Measurements from ENCODE around the gene ZMYND8.
"Not testable (repeated sequence)": the region's sequence is repeated elsewhere in the genome, so short reads cannot be mapped to it uniquely, and the experiment has no call there.

Gene ZMYND8

DNA sequence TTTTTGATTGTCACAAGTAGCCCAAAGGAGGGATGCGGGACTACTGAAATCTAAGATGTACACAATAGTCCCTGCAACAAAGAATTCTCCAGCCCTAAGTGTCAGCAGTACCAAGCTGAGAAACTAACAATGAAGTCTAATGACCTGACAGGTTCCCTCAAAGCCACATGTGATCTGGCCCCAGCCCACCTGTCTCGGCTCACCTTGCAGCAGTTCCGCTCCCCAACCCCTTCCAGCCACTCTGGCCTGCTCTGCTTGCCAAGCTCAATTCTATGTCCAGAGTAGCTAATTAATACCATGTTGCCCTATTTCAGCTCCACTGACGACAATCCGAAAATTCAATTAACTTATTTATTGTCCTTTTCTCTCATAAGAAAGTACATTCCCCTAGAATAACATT is 72.1 kb downstream of the ZMYND8 start:
- DNase-seq = no peak

DNA sequence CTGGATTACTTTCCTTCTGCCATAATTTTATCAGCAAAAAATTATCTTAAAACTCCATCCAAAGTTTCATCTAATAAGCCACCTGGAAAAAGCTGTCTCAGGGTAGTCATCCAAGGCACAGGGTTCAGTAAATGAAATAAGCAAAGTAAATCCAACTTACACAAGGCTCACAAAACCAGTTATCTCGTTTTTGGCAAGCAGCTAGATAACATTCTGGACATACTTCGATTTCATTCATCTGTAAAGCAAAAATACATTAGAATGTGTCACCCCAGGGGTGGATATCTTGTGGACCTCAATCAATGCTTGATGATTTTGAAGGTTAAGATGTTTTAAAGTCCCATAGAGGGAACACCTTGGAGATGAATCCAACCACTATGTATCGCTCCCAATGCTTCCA is 73.1 kb downstream of the ZMYND8 start:
- no peak for DNase-seq

DNA sequence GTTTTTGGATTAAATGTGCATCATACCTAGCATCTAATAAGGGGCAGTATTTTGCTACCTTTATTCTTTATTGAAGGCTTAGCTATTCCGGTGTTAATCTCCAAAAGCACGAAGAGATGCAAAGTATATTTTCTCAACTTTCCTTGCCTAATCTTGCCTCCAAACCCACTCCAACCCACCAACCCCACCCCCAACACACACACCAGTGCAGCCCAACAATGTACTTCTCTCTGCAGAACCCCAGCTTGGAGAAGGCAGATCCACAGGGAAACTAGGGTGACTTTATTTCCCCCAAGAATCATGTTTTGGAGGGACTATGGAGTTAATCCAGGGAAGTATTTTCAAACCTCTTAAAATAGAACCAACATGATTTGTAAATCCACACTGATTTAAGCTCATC is 73.6 kb downstream of the ZMYND8 start:
- DNase-seq = no peak

DNA sequence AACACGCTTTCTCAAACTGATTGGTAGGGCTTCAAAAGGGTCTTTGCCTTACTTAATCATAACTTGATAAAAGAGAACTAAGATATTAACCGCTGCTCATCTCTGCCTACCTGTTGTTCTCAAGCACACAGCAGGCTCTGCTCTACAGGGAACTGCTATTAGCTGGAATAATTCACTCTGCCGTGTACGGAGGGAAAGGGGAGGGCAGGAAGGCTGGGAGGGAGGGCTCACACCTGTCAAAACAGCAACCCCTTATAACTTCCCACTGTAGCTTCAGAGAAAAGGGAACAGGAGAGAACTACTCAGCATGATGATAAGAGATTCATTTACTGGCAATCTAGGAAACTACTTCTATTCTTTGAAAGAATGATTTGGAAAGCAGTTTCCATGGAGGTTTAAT is 75.1 kb downstream of the ZMYND8 start:
- no peak for DNase-seq

DNA sequence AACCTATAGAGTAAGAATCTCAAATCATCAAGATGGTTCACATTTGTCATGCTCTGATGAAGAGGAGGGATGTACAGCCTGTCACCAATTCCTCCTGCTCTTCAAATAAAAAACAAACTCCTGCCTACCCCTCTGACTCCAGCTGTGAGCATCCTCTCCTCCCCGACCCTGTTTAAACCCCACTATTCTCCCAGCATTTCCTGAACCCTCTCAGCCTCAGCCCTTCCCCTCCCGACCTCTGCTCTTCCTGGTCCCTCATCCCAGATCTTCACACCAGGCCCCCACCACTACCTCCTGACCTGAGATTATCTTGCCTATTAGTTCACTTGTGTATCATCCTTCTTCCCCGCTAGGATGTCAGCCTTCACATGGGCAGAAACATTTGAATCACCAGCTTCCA is 75.8 kb downstream of the ZMYND8 start:
- DNase-seq = no peak

DNA sequence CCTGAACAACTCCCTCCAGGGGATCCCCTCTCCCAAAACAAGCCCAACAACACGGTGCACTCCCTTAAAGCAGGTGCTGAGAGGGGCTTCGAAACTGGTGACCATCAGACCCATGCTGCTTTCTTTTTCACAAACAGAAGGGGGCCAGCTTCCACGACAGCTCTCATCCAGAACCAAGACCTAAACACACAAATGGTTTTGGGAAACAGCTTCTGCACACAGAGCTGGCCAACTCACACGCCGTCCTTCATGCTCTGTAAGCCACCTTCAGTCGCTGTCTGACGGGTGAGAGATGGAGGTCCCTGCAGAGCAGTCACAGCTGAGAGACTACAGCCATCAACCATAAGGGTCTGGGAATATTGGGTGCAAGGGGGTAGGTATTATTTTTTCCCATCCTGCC is 76.3 kb downstream of the ZMYND8 start:
- no peak for DNase-seq

DNA sequence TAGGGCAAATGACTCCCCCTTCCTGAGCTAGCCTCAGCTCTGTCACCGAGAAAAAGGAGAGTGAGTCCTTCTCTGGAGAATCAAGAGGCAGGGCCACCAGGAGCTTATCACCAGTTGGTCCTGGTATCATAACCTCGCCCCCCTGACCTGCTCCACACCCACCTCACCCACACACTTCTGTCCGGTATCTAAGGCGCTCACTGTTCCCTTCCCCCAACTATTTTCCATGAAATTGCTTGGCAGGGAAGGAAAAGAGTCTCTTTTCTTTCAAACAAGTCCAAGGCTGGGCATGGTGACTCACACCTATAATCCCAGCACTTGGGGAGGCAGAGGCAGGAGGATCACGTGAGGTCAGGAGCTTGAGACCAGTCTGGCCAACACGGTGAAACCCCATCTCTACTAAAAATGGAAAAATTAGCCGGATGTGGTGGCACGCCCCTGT is 77.6 kb downstream of the ZMYND8 start:
- DNase-seq = no peak

DNA sequence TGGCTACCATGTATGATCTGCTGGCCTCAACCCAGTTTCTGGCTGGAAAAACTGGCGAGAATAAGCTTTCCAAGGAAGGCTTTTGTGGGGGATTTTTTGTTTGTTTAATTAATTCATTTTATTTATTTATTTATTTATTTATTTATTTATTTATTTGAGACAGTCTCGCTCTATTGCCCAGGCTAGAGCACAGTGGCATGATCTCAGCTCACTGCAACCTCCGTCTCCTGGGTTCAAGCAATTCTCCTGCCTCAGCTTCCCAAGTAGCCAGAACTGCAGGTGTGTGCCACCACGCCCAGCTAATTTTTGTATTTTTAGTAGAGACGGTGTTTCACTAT is 79.0 kb downstream of the ZMYND8 start:
- not testable (repeated sequence) for DNase-seq

DNA sequence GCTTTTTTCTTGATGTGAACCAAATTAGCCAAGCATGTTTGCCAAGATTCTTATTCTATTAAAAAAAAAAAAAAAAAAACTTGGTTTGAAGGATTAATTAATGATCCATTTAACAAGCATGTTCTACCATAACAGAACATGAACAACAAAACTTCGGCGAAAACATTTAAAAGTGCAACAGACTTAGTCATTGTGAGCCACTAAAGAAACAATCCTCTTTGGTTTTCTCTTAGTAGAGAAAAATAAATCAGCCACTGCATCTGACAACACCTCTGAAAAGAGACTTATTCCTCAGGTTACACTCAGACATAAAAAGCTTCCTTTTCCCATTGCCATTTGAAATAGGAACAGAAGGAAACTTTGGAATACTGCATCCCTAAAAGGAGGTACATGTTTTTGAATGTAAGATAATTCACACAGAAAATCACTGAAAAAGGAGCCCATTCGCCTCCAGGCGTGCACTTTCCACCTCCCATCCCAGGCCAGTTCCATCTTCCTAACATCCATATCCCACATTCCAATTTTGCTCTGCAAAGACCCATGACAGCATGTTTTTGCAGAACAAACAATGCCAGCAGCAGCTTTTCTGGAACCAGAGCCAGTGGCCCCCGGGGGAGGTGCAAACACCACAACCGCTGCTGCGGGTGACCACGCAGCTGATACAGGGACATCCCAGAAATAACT is 79.5 kb downstream of the ZMYND8 start:
- no peak for DNase-seq

DNA sequence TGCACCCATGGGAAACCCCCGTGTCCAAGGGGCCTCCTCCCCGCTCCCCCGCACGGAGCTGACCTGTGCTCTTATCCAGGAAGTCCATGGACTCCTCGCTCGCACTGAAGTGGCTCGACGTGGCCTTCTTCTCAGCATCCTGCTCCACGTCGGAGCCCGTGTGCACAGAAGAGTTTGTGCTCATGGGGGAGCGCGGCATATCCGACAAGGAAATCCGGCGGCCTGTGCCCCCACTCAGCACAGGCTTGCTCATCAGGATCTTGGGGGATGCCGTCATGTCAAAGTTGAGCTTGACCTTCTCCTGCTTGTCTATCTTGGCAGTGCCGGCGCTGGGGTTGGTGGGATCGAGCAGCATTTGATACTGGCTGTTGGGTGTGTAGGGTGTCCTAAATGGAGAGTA is 80.2 kb downstream of the ZMYND8 start:
- DNase-seq = no peak

DNA sequence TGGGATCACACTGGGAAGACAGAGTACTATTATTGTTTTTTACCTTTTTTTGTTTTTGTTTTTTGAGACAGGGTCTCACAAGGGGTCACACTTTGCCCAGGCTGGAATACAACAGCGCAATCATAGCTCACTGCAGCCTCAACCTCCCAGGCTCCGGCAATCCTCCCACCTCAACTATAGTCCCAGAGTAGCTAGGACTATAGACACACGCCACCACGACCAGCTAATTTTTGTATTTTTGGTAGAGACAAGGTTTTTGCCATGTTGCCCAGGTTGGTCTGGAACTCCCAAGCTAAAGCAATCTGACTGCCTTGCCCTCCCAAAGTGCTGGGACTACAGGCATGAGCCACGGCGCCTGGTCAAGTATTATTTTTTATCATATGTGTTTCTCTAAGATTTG is 81.0 kb downstream of the ZMYND8 start:
- no peak for DNase-seq

DNA sequence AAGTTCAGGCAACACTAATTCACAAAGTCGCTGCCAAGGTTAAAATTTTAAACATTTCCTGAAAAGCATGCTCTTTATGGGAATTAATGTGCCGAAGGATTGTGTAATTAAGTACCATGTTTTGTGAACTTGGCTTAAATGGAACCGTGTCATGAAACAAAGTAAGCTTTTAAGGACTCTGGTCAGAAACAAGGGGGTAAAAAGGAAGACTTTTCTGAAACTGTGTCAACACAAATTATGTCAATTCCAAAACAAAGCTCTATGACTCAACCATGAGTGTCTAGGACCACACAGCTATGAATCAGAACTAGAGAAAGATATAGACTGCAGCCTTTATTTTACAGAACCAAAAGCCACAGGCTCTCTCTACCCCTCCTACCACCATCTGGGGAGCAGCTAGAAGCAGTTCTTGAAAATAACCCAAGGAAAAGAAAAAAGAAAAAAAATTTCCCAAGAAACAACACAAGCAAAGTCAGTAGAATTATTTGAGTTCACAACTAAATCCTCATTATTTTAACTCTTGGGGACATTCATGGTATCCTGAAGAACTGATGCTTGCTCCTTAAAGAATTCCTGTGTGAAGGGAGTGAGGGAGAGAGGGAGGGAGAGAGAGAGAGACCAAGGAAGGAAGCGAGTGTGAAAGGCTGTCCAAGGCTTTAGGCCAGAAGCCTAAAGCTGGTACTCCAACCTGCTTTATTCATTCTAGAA is 81.9 kb downstream of the ZMYND8 start:
- DNase-seq = peak; percentile 30

DNA sequence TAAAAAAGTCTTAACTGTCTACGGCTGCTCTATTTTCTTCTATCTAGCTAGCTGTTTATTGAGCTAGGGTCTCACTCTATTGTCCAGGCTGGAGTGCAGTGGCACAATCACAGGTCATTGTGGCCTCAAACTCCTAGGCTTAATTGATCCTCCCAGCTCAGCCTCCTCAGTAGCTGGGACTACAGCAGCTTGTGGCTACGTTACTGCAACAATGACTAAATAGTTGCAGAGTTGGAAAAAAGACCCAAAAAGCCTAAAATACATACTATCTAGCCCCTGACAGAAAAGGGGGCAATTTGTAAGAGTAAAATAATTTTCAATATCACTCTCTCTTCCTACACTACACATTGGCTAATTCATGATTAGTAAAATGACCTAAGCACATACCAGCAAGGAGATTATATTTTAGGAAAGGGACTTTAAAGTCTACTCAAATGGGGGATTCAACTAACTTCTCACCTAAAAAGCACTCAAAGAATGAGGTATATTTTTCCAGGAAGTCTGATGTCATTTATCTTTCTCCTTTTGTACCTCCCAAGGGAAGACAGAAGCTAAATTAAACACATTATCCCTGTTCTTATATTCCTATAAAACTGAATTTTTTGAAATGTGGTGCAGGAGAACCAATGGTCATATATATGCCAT is 82.8 kb downstream of the ZMYND8 start:
- DNase-seq = no peak

DNA sequence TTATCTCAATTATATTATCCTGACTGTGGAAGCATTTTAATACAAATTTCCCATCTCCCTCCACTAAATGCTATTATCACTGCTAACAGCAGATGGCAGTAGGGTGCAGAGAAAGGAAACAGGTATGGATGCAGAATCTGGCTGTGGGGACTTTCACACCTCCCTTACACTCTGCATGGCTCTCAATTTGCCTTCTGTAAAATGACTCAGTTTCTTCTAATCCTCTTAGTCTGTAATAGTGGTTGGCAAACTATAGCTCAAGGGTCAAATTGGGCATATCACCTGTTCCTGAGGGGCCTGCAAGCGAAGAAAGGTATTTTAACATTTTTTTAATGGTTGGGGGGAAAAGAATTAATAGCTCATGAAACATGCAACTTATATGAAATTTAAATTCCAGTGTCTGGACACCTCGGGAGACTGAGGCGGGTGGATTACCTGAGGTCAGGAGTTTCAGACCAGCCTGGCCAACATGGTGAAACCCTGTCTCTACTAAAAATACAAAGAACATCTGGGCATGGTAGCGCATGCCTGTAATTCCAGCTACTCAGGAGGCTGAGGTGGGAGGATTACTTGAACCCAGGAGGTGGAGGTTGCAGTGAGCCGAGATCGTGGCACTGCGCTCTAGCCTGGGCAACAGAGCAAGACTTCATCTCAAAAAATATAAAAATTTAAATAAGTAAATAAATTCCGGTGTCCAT is 83.5 kb downstream of the ZMYND8 start:
- DNase-seq = peak; percentile 67

DNA sequence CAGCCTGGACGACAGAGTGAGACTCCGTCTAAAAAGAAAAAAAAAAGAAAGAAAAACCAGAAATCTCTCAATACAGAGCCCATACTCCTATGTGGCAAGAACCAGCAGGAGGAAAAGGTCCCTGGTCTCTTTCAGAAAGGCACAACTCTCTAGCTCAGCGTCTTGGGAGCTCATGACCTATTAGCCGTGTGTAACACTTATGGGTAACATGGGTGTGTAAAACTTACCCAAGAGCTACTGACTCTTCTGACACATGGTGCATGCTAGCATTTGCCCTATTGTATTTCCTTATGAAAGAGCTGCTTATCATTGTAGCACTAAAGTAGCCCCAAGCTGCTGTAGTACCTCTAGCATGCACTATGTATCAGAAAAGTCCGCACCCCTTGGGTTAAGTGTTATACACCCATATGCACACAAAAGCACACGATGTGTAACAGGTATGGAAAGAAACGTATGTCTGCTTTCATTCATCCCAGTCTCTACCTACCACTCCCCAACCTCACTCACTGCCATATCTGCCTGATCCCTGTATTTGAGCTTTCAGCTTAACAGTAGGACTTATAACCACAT is 85.4 kb downstream of the ZMYND8 start:
- no peak for DNase-seq

DNA sequence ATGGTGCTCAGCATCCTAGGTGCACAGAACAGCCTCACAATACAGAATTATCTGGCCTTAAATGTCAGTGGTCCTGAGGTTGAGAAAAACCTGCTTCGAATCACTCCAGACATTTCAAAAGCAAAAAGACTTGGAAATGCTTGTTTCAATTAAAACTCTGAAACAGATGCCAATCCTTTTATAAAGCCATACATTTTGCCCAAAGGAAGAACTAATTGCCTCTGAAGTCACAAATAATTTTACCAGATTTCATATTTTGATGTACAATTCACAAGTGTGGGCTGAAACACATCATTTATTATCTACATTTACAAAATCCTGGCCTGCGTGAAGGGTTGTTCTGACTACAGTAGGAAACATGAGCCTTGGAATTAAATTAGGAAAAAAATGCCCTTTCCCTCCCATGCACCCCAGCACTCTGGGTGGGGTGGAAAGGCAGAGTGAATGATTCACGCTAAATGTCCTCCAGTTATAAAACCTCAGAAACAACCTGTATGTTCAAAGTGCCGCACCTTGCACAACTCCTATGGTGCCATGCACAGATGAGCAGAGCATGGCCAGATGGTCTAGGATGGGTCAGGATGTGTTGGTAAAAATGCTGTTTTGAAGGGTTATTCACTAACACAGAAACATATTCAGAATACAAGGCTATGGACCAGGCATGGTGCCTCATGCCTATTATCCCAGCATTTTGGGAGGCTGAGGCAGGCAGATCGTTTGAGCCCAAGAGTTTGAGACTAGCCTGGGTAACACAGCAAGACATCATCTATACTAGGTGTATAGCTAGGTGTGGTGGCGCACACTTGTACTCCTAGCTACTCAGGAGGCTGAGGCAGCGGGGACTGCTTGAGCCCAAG is 87.0 kb downstream of the ZMYND8 start:
- no peak for DNase-seq

DNA sequence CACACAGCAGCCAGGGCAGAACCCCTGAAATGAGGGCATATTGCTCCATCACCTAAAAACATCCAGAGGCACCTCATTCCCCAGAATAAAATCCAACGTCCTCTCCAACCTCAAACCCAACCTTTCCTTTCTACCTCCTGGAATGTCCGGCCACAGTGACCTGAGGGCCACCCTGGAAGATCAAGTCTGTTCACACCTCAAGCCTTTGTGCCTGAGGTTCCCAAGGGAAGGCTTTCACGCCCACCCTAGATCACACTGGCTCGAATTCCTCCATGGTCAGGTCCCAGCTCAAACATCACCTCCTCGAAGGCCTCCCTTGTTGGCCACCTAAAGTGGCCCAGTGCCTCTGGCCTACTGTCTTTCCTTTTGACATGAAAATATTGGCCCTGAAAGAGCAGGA is 88.9 kb downstream of the ZMYND8 start:
- no peak for DNase-seq

DNA sequence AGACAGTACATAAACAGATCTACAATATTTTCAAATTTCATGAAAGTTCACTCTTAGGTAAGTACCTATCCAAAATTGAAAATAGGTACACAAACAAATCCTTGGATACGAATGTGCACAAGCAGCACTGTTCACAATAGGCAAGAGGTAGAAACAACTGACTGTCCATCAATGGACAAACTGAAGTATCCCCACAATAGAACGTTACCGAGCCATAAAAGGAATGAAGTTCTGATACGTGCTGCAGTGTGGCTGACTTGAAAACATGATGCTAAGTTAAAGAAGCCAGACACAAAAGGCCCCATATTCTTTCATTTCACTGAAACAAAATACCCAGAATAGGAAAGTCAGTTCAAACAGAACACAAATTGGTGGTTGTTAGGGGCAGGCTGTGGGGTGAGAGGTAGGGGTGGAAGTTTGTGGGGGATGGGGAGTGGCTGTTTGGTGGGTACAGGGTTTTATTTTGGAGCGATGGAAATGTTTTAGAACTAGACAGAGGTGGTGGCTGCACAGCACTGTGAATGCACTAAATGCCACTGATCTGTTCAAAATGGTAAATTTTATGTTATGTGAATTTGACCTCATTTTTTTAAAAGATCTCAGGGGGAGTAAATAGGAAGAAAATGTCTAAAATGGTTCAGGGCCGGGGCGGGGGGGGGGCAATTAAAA is 89.5 kb downstream of the ZMYND8 start:
- DNase-seq = no peak

DNA sequence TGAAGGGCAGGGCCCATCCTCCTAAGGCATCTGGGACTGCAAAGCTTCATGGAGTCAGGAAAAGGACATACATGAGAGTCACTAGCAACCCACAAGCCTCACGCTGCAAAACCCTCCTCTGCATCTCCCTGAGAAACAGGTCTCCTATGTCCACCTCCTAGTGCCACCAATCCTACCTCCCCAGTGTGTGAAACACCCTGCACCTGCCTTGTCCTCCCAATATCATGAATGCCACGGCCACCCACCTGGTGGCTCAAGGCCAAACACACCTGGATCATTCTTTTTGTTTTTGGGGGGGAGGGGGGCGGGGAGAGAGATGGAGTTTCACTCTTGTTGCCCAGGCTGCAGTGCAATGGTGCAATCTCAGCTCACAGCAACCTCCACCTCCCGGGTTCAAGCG is 90.5 kb downstream of the ZMYND8 start:
- no peak for DNase-seq

DNA sequence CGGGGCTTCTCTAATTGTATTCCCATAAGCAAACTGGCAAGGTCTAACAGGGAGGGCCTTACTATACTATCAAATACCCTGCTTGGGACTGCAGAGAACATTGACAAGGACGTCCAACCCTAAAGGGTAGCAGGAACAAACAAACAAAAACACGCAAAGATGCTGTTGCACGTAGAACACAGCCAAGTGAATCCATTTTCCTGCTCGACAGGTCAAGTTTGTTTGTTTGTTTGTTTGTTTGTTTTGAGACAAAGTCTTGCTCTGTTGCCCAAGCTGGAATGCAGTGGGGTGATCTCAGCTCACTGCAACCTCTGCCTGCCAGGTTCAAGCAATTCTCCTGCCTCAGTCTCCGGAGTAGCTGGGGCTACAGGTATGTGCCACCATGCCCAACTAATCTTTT is 91.3 kb downstream of the ZMYND8 start:
- DNase-seq = no peak

DNA sequence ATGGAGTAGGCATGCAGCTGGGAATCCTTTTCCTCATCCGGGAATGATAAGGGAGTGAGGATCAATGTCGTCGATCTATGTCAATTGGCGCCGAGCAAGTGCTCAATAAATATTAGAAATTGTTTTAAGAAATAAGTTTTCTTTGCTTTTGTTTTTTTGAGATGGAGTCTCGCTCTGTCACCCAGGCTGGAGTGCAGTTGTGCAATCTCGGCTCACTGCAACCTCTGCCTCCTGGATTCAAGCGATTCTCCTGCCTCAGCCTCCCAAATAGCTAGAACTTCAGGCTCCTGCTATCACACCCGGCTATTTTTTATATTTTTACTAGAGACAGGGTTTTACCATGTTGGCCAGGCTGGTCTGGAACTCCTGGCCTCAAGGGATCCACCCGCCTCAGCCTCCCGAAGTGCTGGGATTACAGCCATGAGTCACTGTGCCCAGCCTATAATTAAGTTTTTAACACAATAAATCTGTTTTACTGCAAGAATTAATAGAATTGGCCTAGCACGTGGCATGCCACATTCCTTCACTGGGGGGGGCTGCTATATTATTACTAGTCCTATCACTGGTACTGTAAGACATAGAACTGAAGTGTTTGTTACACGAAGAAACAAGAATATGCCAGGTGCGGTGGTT is 92.2 kb downstream of the ZMYND8 start:
- DNase-seq = not testable (repeated sequence)
